GM12878 (cell line): ENCODE measurements around the gene STK17A. TPM values are rescaled to one million over a fixed set of nuclear protein-coding genes. Genes with fewer than 3 reads are reported as not detected.

Experiments
- ATAC-seq: fragments of 200-7000 bp; cut with Tn5 transposase; 3 replicates; pipeline ENCODE4 v1.9.1; 2020; ENCODE audit warnings: mild to moderate bottlenecking, moderate library complexity
- BruUV-seq: library from RNA; stranded (reverse); fragments of 400-500 nt; replicated peaks from 2 replicates; lab custom pipeline; 2021; lab: Mats Ljungman, UMichigan
- CTCF ChIA-PET: fragments of 300-600 bp; sonication (Branson Sonifier 250); formaldehyde crosslinking; extraction: SDS; loops from one replicate; lab custom pipeline; 2021; ENCODE audit warnings: inconsistent platforms; lab: Yijun Ruan, JAX
- POLR2A ChIA-PET: fragments of 350-600 bp; formaldehyde crosslinking; extraction: SDS; loops from one replicate; lab custom pipeline; 2021; ENCODE audit warnings: inconsistent platforms; lab: Charles Lee
- RAD21 ChIA-PET: fragments of 300-600 bp; sonication (Branson Sonifier 250); formaldehyde crosslinking; loops from one replicate; lab custom pipeline; 2023; ENCODE audit warnings: antibody characterized with exemption; ENCODE audit not compliant: unreplicated experiment; lab: Charles Lee
- SMC1A ChIA-PET: fragments of 300-600 bp; sonication (Branson Sonifier 250); formaldehyde crosslinking; loops from one replicate; lab custom pipeline; 2023; ENCODE audit not compliant: unreplicated experiment, uncharacterized antibody; lab: Charles Lee
- DNase-seq: peaks from one replicate; pipeline ENCODE4 v3.0.0-alpha.2; 2011; ENCODE audit warnings: low read depth, low spot score
- FAIRE-seq: peaks from 3 replicates; lab custom pipeline; 2011; peaks lifted over from hg19 to GRCh38; lab: Jason Lieb, UNC
- H2AFZ ChIP-seq: 2 replicates; pipeline ENCODE4 v1.6.0; 2011; ENCODE audit warnings: low read depth, low read length, control low read depth; ENCODE audit not compliant: control insufficient read depth
- H3K27ac ChIP-seq: 2 replicates; pipeline ENCODE4 v1.5.1; 2011; ENCODE audit warnings: control low read depth; ENCODE audit not compliant: control insufficient read depth, insufficient read depth
- H3K27me3 ChIP-seq, 2 experiments: replicated peaks in 1 of 2; 2 replicates each; pipeline versions ENCODE4 v1.6.0 to v1.6.1; 2011; ENCODE audit warnings: low read length in 1 of 2; ENCODE audit not compliant: control insufficient read depth in 2 of 2, insufficient read depth in 2 of 2
- H3K36me3 ChIP-seq, 2 experiments: 2 replicates each; pipeline ENCODE4 v1.5.1; 2011; ENCODE audit warnings: low read length in 1 of 2; ENCODE audit not compliant: control insufficient read depth in 2 of 2, insufficient read depth in 2 of 2
- H3K4me1 ChIP-seq: 2 replicates; pipeline ENCODE4 v1.6.1; 2011; ENCODE audit warnings: mild to moderate bottlenecking, low read length, moderate library complexity, mixed read lengths; ENCODE audit not compliant: control insufficient read depth, insufficient read depth
- H3K4me2 ChIP-seq: 2 replicates; pipeline ENCODE4 v1.6.0; 2011; ENCODE audit warnings: control low read depth; ENCODE audit not compliant: control insufficient read depth, insufficient read depth
- H3K4me3 ChIP-seq: fragments of 200-600 bp; sonication (generic); 2 replicates; pipeline ENCODE4 v1.5.1; 2016
- H3K79me2 ChIP-seq: 2 replicates; pipeline ENCODE4 v1.6.0; 2011; ENCODE audit warnings: low read length; ENCODE audit not compliant: control insufficient read depth, insufficient read depth
- H3K9ac ChIP-seq: 2 replicates; pipeline ENCODE4 v1.8.0; 2011; ENCODE audit warnings: low read length, control low read depth, mixed read lengths; ENCODE audit not compliant: control insufficient read depth, insufficient read depth
- H3K9me3 ChIP-seq: replicated peaks from 3 replicates; pipeline ENCODE4 v1.5.1; 2011; ENCODE audit warnings: mild to moderate bottlenecking, low read length; ENCODE audit not compliant: control insufficient read depth, insufficient read depth
- H4K20me1 ChIP-seq: 2 replicates; pipeline ENCODE4 v1.6.0; 2011; ENCODE audit not compliant: control insufficient read depth, insufficient read depth
- PRDM15 ChIP-seq: fragments of 450-650 bp; formaldehyde crosslinking; IDR thresholded peaks from 2 replicates; pipeline ENCODE4 v1.4.0; 2020; ENCODE audit warnings: mild to moderate bottlenecking, moderate library complexity
- RB1 ChIP-seq: fragments of 450-650 bp; formaldehyde crosslinking; IDR thresholded peaks from 2 replicates; pipeline ENCODE4 v1.6.1; 2017; ENCODE audit warnings: mild to moderate bottlenecking, borderline replicate concordance
- SIN3A ChIP-seq: IDR thresholded peaks from 2 replicates; pipeline ENCODE4 v1.6.1; 2012; ENCODE audit warnings: low read depth, low read length, improper control_type of control experiment
- WGBS: methylation state at CpG from one replicate; pipeline ENCODE4 v1.1.6; 2016; ENCODE audit warnings: low lambda C conversion rate; ENCODE audit not compliant: insufficient replicate concordance, insufficient coverage; ENCODE audit errors: missing lambda C conversion rate; 5-methylcytosine and 5-hydroxymethylcytosine counted together
- in situ Hi-C: fragments of 300-500 bp; cut with MboI; formaldehyde crosslinking; loops from 9 replicates; pipeline ENCODE4 v1.14.3; 2018; ENCODE audit warnings: mixed read lengths
- intact Hi-C: fragments of 100-400 bp; cut with micrococcal nuclease; formaldehyde crosslinking; loops from one replicate; pipeline ENCODE4 v1.14.2; 2022; ENCODE audit not compliant: unreplicated experiment
- polyA plus RNA-seq, 11 experiments: library from polyadenylated mRNA; depleted of rRNA in 4 of 11; unstranded in 6 of 11; stranded (reverse) in 5 of 11; fragments of >200 nt; fragmentation: Nextera tagmentation in 4 of 11; fragmentation: Illumina TruSeq in 1 of 11; extraction: Ambion mirVana in 4 of 11; extraction: Trizol in 1 of 11; gene quantifications; 1 replicate in 1 of 11; 2 replicates in 10 of 11; pipeline versions ENCODE4 v1.2.1 to v1.2.3, GENCODE V29; 2011 to 2016; ENCODE audit warnings: inconsistent platforms in 2 of 11, missing spikeins in 2 of 11, low read depth in 1 of 11
- total RNA-seq, 4 experiments: library from RNA; depleted of rRNA in 3 of 4; stranded (reverse); fragments of >200 nt in 3 of 4; fragmentation: Illumina TruSeq in 1 of 4; extraction: Trizol in 1 of 4; gene quantifications; 2 replicates each; pipeline versions ENCODE4 v1.2.1 to v1.2.3, GENCODE V29; 2013 to 2021

The STK17A gene
- total and polyA plus RNA-seq, 10 of the 15 experiments (the other 5 are each of a cell fraction or from before 2014, with no cell fraction given), result 18.5 to 91.6 (median 70.8) TPM

- ChIA-PET SMC1A (interaction anchor here (0.9 to 1.7 kb wide), 8 partner anchors 12 to 88 kb away, joined by 3 to 6 read pairs (median 4); no protein-coding TSS in a partner anchor), RAD21 (interaction anchor here (1.0 to 1.4 kb wide), 3 partner anchors 22 to 88 kb away, joined by 3 to 4 read pairs (median 3); no protein-coding TSS in a partner anchor), CTCF (interaction anchor here (1.2 to 5.4 kb wide), 4 partner anchors 8 to 88 kb away, joined by 3 to 34 read pairs (median 10); partner anchors contain the start of gene STK17A), POLR2A (interaction anchor here (1.3 kb wide), 1 partner anchor 10 kb away, joined by 5 read pairs; no protein-coding TSS in a partner anchor)
- Histone ChIP-seq H4K20me1 (0 out of 2 replicates have a peak, but pooled peaks cover 6% of the 10 kb centered on the region), H3K36me3 (peaks cover 20 to 48% of the 10 kb centered on the region in 2 experiments), H3K4me2 (peak overlapping the region; percentile 51), H2AFZ (no peak overlapping the region), H3K27me3 (no peaks in the 10 kb centered on the region), H3K4me3 (no peak overlapping the region), H3K27ac (no peak overlapping the region), H3K9me3 (no peaks in the 10 kb centered on the region), H3K4me1 (peaks cover 11% of the 10 kb centered on the region), H3K9ac (no peak overlapping the region), H3K79me2 (peaks cover 53% of the 10 kb centered on the region)
- WGBS, result 27% methylated on average over 5 of the region's 5 CpGs
- TF ChIP-seq RB1 (no peak), PRDM15 (CRISPR knock-in tag) (no peak), SIN3A (no peak)
- BruUV-seq, result no TSS peak
- DNase-seq (no peak), FAIRE-seq (no peak), ATAC-seq (no peak; the same call in 1 of the 3 replicates)
- intact Hi-C loops (no loop called here), in situ Hi-C loops (no loop called here)
These were observed 29.2 kb downstream of the STK17A start for GRCh38 chr7:43612128-43612527.
